Kidney capillary endothelial cell (primary cell): Measurements from ENCODE around the gene CYTH3.
"Not testable (repeated sequence)": the region's sequence is repeated elsewhere in the genome, so short reads cannot be mapped to it uniquely, and the experiment has no call there.

Experiments used
- DNase-seq: peaks from one replicate; pipeline ENCODE4 v3.0.0-alpha.2; 2018; ENCODE audit warnings: low spot score

Gene CYTH3

GRCh38 chr7:6232116-6232515 is 40.3 kb downstream of the CYTH3 start:
- DNase-seq, result no peak

GRCh38 chr7:6231184-6231583 is 41.2 kb downstream of the CYTH3 start:
- DNase-seq, result no peak

- DNase-seq, result not testable (repeated sequence)
Observed at GRCh38 chr7:6229284-6229683, 43.1 kb downstream of the CYTH3 start.

- DNase-seq, result no peak
Observed at GRCh38 chr7:6228361-6229229, 43.8 kb downstream of the CYTH3 start.

- no peak for DNase-seq
Observed at GRCh38 chr7:6227294-6227846, 45.1 kb downstream of the CYTH3 start.

GRCh38 chr7:6226194-6226799 is 46.1 kb downstream of the CYTH3 start:
- no peak for DNase-seq

- DNase-seq, result not testable (repeated sequence)
Observed at GRCh38 chr7:6223411-6223810, 49.0 kb downstream of the CYTH3 start.

GRCh38 chr7:6223010-6223409 is 49.4 kb downstream of the CYTH3 start:
- not testable (repeated sequence) for DNase-seq

GRCh38 chr7:6221340-6222319 is 50.8 kb downstream of the CYTH3 start:
- DNase-seq, result no peak

- no peak for DNase-seq
Observed at GRCh38 chr7:6218329-6218728, 54.1 kb downstream of the CYTH3 start.

GRCh38 chr7:6212008-6212407 is 60.4 kb downstream of the CYTH3 start:
- DNase-seq, result no peak

GRCh38 chr7:6210621-6211372 is 61.6 kb downstream of the CYTH3 start:
- no peak for DNase-seq

- DNase-seq, result no peak
Observed at GRCh38 chr7:6209340-6209739, 63.1 kb downstream of the CYTH3 start.

- DNase-seq, result no peak
Observed at GRCh38 chr7:6208573-6209328, 63.7 kb downstream of the CYTH3 start.

GRCh38 chr7:6205971-6206660 is 66.3 kb downstream of the CYTH3 start:
- no peak for DNase-seq

- DNase-seq, result no peak
Observed at GRCh38 chr7:6203381-6203780, 69.0 kb downstream of the CYTH3 start.

- no peak for DNase-seq
Observed at GRCh38 chr7:6202117-6202516, 70.3 kb downstream of the CYTH3 start.

- no peak for DNase-seq
Observed at GRCh38 chr7:6200971-6201370, 71.5 kb downstream of the CYTH3 start.

GRCh38 chr7:6198689-6199595 is 73.5 kb downstream of the CYTH3 start:
- no peak for DNase-seq
